NCI-H2171 treated with DMSO at 0.1 percent for 48 hours (cell line): ENCODE measurements around the gene SLC12A8.
A peak's percentile ranks its signal among the peaks of the same experiment; 100 is the strongest.

Experiments used
- DNase-seq: peaks from one replicate; lab custom pipeline; 2025; lab: John Stamatoyannopoulos, UW

SLC12A8 gene

DNA sequence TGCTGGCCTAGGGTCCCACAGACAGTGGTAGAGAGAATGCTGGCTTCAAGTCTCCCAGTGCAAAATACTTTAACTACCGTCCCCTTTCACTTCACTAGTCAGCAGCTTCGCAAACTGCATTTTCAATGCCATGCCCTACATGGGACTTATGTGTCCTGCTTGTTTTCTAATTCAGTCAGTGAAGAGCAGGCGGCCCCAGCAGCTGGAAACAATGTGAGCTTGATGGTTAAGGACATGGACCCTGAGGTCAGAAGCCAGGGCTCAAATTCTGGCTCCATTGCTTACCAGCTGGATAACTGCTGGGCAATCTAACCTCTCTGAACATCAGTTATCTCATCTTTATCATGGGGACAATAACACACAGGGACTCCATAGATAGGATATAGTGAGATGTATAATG, 58.4 kb downstream of the SLC12A8 start:
- DNase-seq, result no peak

DNA sequence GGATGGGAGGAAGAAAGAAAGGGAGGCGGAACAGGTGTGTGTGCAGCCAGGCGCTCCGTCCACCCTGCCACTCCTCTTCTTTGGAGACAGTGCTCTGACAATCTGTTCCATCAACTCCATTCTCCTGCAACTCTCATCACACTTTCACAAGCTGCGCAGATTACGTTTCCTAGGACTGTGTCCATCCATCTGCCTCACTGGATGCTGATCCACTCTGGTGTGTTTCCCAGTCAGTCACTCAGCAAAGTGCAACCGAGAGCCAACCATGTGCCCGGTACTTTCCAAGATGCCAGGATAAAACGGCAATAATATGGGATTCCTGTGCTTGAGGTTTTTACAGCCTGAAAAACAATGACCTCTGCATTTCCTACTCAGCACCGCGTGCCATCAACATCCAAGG, 59.6 kb downstream of the SLC12A8 start:
- DNase-seq, result peak; percentile 3

DNA sequence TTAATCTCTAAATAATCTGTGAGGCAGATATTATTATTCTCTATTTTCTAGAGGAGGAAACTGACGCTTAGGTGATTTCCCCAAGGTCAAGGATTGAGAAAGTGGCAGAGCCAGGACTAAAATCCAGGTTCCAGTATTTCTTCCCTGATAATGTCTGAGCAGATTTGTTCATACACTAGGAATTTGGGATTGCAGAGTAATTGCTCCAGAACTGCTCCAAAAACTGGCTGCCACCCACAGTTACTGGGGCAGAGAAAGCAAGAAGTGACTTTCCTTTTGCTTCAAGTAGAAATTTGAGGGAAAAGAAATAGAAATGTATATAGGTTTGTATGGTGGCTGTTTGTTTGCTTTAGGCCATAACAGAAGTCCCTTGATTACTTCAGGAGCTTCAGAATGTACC, 60.6 kb downstream of the SLC12A8 start:
- DNase-seq, result no peak

DNA sequence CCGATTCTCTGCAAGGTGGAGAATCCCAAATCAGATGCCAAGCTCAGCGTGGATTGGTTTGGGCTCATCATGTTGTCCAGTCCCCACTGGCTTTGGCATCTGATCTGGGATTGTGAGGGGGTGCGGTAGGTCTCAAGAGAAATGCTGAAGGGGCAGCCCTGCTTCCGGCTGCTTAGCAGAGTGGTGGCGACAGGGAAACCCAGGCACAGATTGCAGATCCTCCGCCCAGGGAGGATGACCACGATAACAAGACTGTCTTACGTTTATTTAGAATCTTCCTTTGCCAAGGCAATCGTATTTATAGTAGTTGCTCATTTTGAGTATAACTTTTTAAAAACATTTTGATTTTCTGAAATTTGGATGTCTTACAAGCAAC, 61.1 kb downstream of the SLC12A8 start:
- no peak for DNase-seq

DNA sequence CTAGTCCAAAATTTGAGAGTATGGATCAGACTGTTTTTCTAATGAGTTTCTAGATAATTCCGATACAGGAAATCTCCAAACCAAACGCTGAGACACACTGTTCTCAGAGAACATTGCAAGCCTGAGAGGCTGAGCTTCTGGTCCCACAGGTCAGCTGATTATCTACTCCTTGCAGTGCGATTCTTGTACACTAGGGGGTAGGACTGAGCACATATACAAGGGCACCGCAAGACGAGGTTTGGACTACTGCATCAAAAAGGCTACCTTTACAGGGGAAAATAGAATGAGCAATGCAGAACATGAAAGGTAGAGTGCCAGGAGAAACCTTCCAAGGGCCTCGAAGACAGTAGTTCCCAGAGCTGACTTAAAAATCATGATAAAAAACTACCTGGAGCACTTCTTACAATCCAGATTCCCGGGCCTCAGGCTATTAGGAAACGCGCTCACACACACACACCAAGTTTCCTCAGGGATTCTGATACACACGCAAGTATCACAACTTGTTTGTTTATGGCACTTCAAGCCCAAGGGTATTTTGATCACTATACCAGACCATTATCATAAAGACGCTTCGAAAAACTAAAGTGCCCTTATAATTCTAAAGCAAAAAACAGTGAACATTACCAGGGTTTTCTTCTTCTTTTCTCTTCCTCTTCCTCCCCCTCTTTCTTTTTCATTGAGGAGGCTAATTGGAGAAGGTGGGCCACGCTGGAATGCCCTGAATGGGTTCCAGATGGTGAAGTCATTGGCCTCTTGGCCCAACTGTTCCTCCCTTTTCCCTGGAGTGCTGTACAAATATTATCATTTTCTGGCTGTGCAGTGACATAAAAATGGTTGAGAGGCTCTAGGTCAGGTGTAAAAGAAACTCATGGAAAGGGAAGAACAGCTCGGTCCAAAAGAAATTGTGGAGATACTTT, 61.8 kb downstream of the SLC12A8 start:
- peak; percentile 9 for DNase-seq

DNA sequence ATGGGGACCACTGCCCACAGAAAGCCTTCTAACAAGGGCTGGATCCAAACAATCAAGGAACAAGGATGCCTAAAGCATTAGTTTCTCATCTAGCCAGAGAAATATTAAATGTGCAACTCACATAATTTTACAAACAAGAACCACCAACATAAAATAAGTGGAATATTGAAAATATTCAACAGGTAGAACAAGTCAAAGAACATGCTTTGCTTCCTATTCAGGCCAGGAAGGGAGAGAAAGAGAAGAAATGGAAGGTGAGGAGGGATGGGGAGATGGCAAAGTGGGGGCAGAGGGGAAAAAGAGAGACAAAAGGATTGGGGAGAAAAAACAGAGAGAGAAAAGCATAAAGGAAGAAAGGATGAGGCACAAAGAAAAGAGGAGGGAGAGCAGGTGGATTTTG, 63.1 kb downstream of the SLC12A8 start:
- DNase-seq, result no peak

DNA sequence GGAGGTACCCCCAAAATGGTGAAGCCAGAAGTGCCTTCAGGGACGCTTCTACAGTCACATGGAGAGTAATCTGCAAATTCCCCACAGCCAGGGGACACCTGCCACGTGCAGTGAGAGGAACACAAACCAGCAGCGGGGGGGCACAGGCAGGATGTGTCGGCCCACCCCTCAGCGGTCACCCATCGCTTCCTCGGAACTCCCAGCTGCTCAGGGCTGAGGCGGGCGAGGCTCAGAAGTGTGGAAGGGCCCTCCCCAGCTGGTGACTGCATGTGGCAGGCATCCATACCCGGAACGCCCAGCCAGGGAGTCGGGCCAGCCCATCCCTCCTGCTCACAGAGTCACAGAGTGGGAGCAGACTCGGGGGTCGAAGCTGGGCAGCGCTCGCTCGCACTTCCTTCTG, 63.7 kb downstream of the SLC12A8 start:
- no peak for DNase-seq

DNA sequence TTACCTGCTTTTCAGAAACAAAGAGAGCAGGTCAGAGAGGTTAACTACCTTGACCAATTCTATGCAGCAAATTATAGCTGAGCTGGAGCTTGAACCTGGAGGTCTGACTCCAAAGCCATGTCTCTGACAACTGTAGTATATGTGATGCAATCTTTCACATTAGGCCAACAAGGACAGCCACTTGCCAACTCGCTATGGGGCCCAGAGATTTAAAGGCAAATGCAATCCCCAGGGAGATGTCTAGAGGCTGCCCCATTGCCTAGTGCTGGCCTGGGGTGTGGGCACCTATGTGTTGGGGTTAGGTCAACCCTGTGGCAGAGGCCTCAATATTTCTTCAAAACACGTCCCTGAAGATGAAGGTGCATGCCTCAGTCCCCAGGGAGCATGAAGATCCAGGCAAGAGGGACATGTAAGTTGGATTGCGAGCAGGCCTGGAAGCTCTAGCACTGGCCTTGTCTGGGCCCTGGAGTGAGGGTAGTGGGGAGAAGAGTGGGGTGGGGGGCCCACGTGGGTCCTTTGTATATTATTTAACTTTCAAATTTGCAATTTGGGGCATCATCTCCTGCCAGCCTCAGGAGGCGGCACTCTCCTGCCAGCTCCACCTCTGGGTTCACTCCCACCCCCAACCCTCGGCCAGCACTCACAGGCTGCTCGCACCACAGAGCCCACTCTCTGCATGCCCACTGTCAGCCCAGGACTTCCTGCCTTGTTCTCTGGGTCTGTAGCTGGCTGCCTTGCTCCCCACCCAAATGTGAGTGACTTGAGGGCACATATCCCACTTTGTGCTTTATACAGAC, 64.3 kb downstream of the SLC12A8 start:
- DNase-seq, result no peak

DNA sequence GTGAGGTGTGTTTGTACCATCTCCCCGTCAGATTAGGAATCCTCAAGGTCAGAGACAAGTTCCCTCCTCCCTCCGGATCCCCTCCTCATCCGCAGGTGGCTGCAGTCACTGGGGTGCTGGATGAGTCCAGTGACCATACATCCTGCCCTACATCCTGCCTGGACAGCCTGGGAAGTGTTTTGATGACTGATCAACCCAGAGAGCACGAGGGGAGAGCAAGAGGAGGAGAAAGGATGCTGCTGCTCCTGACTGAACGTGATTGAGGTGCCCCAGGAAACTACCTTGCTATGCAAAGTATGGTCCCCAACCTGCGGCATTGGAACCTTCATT, 65.1 kb downstream of the SLC12A8 start:
- DNase-seq, result no peak

DNA sequence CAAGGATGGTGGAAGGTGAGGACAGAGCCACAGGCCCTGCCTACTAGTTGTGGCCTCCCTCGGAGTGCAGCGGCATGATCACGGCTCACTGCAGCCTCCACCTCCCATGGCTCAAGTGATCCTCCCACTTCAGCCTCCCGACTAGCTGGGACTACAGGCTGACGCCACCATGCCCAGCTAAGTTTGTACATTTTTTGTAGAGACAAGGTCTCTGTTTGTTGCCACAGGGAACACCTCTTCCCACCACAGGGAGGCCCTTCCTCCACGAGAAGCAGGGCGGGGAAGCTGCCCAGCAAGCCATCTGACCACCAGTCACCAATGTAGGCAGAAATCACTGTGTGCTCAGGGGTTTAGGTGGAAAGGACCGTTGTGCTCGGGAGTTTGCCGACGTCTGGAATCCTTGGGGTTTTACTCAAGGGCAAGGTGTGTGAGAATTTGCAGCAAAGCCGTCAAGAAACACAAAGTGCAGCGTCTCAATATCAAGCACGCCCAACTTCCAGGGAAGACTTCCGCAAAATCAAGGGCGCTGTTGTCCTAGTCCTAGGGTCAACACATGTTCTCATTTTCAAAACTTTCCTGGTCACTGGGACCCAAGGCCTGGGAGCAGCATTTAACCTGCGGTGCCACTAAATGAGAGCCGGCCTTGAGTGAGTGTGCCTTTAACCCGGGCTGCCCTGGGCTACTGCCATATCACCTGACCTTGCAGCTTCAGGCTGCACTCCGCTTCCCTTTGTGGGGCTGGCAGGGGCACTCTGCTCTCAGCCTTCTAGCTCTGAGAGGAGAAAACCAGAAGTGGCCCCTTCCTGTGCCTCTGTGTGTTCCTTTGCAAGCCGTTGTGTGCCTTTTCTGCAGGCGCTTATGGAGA, 65.7 kb downstream of the SLC12A8 start:
- DNase-seq, result no peak

DNA sequence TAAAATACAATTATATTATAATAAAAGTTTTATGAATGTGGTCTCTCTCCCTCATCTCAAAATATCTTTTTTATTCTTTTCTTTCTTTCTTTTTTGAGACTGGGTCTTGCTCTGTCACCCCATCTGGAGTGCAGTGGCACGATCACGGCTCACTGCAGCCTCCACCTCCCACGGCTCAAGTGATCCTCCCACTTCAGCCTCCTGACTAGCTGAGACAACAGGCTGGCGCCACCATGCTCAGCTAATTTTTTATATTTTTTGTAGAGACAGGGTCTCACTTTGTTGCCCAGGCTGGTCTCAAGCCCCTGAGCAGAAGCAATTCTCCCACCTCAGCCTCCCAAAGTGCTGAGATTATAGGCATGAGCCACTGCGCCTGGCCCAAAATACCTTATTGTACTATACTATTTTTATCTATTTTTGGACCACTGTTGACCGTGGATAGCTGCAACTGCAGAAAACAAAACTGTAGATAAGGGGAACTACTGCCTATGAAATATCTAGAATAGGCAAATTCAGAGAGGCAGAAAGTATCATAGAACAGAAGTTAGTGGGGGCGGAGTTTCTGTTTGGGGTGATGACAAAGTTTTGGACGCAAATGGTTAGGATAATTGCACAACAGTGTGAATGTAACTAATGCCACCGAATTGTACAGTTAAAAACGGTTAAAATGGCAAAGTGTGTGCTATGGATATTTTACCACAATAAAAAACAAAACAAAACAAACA, 66.6 kb downstream of the SLC12A8 start:
- DNase-seq, result no peak

DNA sequence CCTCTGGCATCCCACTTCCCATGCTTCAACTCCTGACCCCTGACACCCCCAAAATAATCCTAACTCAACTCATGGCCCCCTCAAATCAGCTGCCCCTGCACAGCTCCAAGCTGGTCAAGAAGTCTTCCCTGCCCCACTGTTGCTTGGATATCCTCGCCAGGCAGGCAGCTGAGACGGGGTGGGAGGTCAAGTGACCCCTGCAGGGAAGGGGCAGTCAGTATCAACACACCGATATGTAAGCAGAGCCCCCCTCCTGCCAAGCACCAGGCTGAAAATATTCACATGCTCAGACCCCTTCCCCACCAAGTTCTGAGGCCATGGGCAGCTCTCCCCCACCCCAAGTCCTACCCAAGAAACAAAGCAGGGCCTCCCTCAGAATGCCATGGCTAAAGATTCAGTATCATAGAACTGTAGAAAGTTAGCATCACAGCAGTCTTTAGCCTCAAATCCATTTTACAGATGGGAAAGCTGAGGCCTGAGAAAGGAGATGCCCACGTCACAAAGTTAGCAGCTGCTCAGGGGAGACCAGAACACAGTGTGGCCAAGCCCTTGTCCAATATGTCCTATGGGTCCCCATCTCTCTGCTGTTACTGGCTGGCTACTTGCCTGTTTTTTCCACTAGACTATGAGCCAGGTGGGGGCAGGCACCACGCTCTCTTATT, 67.8 kb downstream of the SLC12A8 start:
- no peak for DNase-seq

DNA sequence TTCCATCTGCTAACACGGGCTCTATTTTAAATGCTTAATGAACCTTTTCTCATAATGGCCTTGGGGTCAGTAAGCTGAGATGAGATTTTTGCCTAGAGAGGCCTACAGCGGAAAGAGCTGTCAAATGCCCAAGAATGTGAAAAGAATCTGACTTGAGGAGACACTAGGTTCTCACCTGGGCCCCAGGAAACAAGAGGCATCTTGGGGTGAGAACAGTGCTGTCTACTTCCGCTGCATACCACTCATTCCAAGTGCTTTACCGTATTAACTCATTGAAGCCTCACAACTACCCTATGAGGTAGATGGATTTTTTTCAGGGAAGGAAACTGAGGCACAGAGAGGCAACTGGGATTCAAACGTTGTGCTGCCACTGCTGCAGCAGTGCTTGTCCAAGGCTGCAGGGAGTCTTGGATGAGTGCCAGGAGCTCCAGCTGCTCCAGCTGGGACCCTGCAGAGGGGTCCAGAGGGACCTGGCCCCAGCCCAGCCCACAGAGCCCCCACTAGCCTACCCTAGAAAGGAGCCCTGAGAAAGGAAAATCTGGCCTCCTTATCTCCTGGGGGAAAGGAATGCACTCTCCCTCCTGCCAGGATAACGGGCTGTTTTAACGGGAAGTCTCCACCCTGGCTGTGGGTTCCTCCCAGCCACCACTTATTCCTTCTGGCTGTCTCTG, 68.4 kb downstream of the SLC12A8 start:
- peak; percentile 42 for DNase-seq

DNA sequence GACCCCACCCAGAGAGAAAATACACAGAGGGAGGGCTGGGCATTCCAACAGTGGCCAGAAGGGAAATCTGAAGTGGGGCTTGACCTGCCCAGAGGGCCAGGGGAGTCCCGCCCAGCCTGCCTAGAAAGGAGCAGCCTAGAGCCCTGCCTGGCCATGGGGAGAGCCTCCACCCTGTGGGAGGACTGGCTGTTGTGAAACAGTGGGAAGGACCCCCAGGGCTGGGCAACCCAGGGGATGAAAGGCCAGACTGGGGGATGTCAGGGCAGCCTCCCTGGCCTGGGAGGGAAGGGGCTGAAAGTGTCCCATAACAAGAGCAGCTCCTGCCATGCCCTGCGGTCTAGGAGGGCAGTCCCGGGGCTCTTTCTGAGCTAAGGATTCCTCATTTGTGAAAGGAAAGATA, 69.0 kb downstream of the SLC12A8 start:
- DNase-seq, result no peak

DNA sequence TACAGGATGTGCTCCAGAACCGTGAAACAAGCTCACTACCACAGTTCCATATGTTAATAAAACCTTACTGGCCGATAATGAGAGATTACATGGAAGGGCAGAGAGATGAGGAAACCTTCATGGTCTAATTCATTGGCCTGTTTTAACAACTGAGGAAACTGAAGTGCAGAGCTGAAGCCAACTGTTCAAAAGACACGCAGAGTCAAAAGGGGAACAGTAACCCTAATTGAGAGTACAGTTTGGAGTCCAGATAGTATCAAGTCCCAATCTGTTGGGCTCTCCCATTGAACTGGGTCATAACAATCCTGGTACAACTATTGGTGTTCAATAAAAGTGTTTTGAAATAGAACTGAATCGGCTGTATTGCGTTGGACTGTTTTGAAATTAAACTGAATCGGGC, 69.6 kb downstream of the SLC12A8 start:
- no peak for DNase-seq

DNA sequence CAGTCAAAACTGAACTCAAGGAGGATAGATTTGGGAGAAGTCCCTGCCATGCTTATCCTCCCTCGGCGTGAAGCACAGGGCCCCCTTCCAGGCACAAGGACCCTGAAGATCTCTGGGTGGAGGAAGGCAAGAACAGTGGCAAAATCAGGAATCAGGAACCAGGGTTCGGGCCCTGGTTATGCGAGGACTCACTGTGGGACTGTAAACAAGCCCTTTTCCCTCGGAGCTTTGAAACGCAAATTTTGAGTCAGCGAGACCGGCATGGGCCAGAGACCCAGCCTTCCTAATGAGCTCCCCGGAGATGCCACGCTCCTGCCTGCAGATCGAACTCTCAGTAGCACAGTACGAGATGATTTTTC, 70.1 kb downstream of the SLC12A8 start:
- DNase-seq, result no peak

DNA sequence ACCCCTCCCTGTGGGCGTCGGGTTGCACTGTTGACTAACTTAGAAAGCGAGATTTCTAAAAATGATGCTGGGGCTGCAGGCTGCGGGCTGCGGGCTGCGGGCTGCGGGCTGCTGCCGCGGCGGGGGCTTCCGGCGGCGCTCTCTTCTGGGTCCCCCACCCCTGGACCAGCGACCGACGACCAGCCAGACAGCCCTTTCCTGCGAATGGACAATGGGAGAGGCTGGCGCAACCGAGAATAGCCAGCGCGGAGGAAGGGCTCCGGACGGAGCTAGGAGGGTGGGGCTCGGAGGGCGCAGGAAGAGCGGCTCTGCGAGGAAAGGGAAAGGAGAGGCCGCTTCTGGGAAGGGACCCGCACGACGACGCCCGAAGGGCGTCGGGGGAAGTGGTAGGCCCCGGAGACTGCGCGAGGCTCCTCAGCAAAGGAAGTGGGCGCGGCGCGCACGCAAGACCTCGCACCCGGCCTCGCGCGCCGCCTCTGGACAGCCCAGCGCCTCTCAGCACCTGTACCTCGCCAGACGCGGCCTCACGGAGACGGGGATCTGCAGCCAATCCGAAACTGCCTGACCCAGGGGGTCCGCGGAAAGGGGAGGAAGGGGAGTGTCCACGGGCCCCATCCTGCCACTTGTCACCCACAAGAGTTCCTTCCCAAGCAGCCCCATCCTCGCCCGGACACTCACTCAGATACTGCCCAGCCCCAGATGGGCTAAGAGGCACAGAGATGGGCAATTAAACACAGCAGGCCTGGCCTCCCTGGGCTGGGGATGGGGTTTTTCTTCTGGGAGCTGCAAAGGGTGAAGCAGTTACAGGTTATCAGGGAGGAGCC, 70.7 kb downstream of the SLC12A8 start:
- DNase-seq, result no peak

DNA sequence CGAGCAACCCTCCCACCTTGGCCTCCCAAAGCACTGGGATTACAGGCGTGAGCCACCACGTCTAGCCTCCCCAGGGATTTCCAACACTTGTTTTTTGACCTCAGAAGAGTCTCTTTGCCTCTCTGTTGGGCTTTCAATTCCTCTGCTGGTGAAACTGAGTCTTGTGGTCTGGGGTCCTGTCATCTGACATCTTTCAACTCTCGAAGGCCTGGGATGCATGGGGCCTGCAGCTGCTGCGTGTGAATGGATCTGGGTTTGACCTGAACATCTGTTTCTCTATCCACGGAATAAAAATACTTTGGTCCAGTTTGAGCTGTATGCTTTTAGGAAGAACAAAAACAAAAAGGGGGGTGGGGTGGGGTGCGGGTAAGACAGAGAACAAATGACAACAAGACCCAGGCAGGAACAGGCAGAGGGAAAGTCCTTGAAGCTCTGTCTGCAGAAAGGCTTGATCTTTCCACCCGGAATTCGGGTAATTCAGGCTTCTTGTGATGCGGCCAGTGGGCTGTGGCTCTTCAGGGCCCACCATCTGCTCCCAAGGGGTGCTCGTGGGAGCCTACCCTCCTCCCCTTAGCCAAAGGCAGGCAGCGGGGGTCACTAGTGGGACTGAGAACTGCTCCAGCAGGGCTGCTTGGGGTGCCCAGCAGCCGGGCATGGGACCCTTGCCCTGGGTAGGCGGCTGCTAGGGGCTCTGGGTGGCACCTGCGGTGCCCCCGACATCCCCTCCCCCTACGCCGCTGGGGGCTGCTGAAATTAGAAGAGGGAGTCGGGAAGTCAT, 71.5 kb downstream of the SLC12A8 start:
- DNase-seq, result no peak
